K562 (cell line): ENCODE results near the gene TP63. TPM values are rescaled to one million over a fixed set of nuclear protein-coding genes. Genes with fewer than 3 reads are reported as not detected.

ENCODE experiments used
- ATAC-seq: fragments of 200-7000 bp; cut with Tn5 transposase; 3 replicates; pipeline ENCODE4 v1.9.1; 2020; ENCODE audit warnings: moderate library complexity
- BruUV-seq: library from RNA; stranded (reverse); fragments of 400-500 nt; replicated peaks from 2 replicates; lab custom pipeline; 2021; lab: Mats Ljungman, UMichigan
- CTCF ChIA-PET: fragments of 300-600 bp; formaldehyde crosslinking; extraction: SDS; loops from one replicate; lab custom pipeline; 2021; ENCODE audit warnings: low intra/inter-chr PET ratio; lab: Yijun Ruan, JAX
- POLR2A ChIA-PET: fragments of 300-600, 350-650 bp; sonication (Branson Sonifier 250); formaldehyde crosslinking; extraction: SDS; loops from one replicate; lab custom pipeline; 2021; ENCODE audit warnings: antibody characterized with exemption, inconsistent platforms; lab: Yijun Ruan, JAX
- DNase-seq, 4 experiments: peaks; one replicate each; pipeline versions ENCODE4 v3.0.0 to v3.0.0-alpha.2; 2011 to 2018; ENCODE audit warnings: low spot score in 3 of 4, mixed read lengths in 3 of 4; ENCODE audit errors: extremely low read depth in 1 of 4
- FAIRE-seq: peaks from 2 replicates; lab custom pipeline; 2011; peaks lifted over from hg19 to GRCh38; lab: Jason Lieb, UNC
- H2AFZ ChIP-seq: 2 replicates; pipeline ENCODE4 v1.6.0; 2011; ENCODE audit warnings: low read depth, low read length, control low read depth, inconsistent platforms
- H3K27ac ChIP-seq: fragments of 200-600 bp; 3 replicates; pipeline ENCODE4 v1.8.0; 2011; ENCODE audit warnings: low read depth, mild to moderate bottlenecking, control low read depth, inconsistent platforms, low read length, moderate library complexity, mixed read lengths; ENCODE audit errors: extremely low read depth
- H3K27me3 ChIP-seq, 2 experiments: fragments of 300-600 bp in 1 of 2; 2 replicates in 1 of 2; 3 replicates in 1 of 2; pipeline versions ENCODE4 v1.6.0 to v1.8.0; 2011; ENCODE audit warnings: inconsistent platforms in 2 of 2, low read length in 2 of 2, mild to moderate bottlenecking in 1 of 2, mixed read lengths in 1 of 2, moderate library complexity in 1 of 2; ENCODE audit not compliant: control insufficient read depth in 2 of 2, insufficient read depth in 2 of 2
- H3K36me3 ChIP-seq: fragments of 300-600 bp; 3 replicates; pipeline ENCODE4 v1.8.0; 2011; ENCODE audit warnings: mild to moderate bottlenecking, low read length, inconsistent platforms; ENCODE audit not compliant: control insufficient read depth, insufficient read depth
- H3K4me1 ChIP-seq, 2 experiments: fragments of 200-600 bp in 1 of 2; replicated peaks in 1 of 2; 2 replicates in 1 of 2; 3 replicates in 1 of 2; pipeline versions ENCODE4 v1.5.1 to v1.8.0; 2011; ENCODE audit warnings: inconsistent platforms in 2 of 2, low read length in 2 of 2, mild to moderate bottlenecking in 1 of 2, mixed read lengths in 1 of 2, moderate library complexity in 1 of 2; ENCODE audit not compliant: control insufficient read depth in 2 of 2, insufficient read depth in 2 of 2
- H3K4me2 ChIP-seq: 2 replicates; pipeline ENCODE4 v1.6.1; 2011; ENCODE audit warnings: low read length, control low read depth, inconsistent platforms, mixed read lengths; ENCODE audit not compliant: insufficient read depth
- H3K4me3 ChIP-seq: fragments of 200-600 bp; sonication (generic), shearing (Covaris generic); 2 replicates; pipeline ENCODE4 v1.5.1; 2016; ENCODE audit warnings: control low read depth, inconsistent platforms
- H3K79me2 ChIP-seq: fragments of 200-600 bp; 3 replicates; pipeline ENCODE4 v1.8.0; 2011; ENCODE audit warnings: low read length, inconsistent platforms; ENCODE audit not compliant: control insufficient read depth, insufficient read depth
- H3K9ac ChIP-seq, 2 experiments: 2 replicates each; pipeline versions ENCODE4 v1.6.0 to v1.6.1; 2011; ENCODE audit warnings: low read depth in 2 of 2, low read length in 2 of 2, control low read depth in 1 of 2, inconsistent platforms in 1 of 2, mild to moderate bottlenecking in 1 of 2, mixed read lengths in 1 of 2; ENCODE audit not compliant: insufficient read depth in 1 of 2
- H3K9me1 ChIP-seq: one replicate; pipeline ENCODE4 v1.6.0; 2011; ENCODE audit warnings: inconsistent platforms, mild to moderate bottlenecking, low read length, moderate library complexity; ENCODE audit not compliant: control insufficient read depth, insufficient read depth
- H3K9me3 ChIP-seq: replicated peaks from 2 replicates; pipeline ENCODE4 v1.5.1; 2011; ENCODE audit warnings: low read depth, low read length, inconsistent platforms; ENCODE audit not compliant: control insufficient read depth, insufficient read depth
- H4K20me1 ChIP-seq: replicated peaks from 2 replicates; pipeline ENCODE4 v1.6.1; 2011; ENCODE audit warnings: low read length, inconsistent platforms, mixed read lengths; ENCODE audit not compliant: control insufficient read depth, insufficient read depth
- BCLAF1 ChIP-seq, 2 experiments: fragments of 450-650 bp in 1 of 2; IDR thresholded peaks; 2 replicates each; pipeline ENCODE4 v1.6.1; 2011 to 2017; ENCODE audit warnings: low read depth in 2 of 2, antibody characterized with exemption in 1 of 2, borderline replicate concordance in 1 of 2, low read length in 1 of 2, mild to moderate bottlenecking in 1 of 2, mixed read lengths in 1 of 2; ENCODE audit not compliant: control insufficient read depth in 1 of 2
- CHCHD3 ChIP-seq: fragments of 250-450 bp; sonication (Bioruptor Pico); IDR thresholded peaks from 2 replicates; pipeline ENCODE4 v2.1.2; 2022; ENCODE audit warnings: mild to moderate bottlenecking
- GTF2A2 ChIP-seq: IDR thresholded peaks from 2 replicates; pipeline ENCODE4 v1.6.1; 2016; ENCODE audit warnings: mild to moderate bottlenecking, missing genetic modification characterization, missing compliant biosample characterization
- RB1 ChIP-seq: fragments of 450-650 bp; IDR thresholded peaks from 2 replicates; pipeline ENCODE4 v1.6.1; 2017; ENCODE audit warnings: low read depth, mild to moderate bottlenecking
- WGBS: fragments of 100-300 bp; shearing (Covaris generic); methylation state at CpG from one replicate; pipeline ENCODE4 v1.1.6; 2016; ENCODE audit warnings: low coverage, mixed read lengths; ENCODE audit not compliant: insufficient coverage; ENCODE audit errors: missing lambda C conversion rate; 5-methylcytosine and 5-hydroxymethylcytosine counted together
- in situ Hi-C: fragments of 300-500 bp; cut with MboI; formaldehyde crosslinking; loops from 4 replicates; pipeline ENCODE4 v1.15.0; 2018; ENCODE audit warnings: inconsistent platforms, mixed read lengths
- intact Hi-C: fragments of 100-400 bp; cut with micrococcal nuclease; formaldehyde crosslinking; loops from 2 replicates; pipeline ENCODE4 v1.14.2; 2022
- polyA plus RNA-seq, 8 experiments: library from polyadenylated mRNA; depleted of rRNA in 4 of 8; stranded (reverse) in 5 of 8; unstranded in 3 of 8; fragments of >200 nt; fragmentation: Nextera tagmentation in 2 of 8; fragmentation: Illumina TruSeq in 1 of 8; extraction: Ambion mirVana in 2 of 8; extraction: Trizol in 1 of 8; gene quantifications; 2 replicates each; pipeline versions ENCODE4 v1.2.1 to v1.2.3, GENCODE V29; 2011 to 2014; ENCODE audit warnings: inconsistent platforms in 1 of 8, missing spikeins in 1 of 8
- total RNA-seq, 7 experiments: library from RNA; depleted of rRNA in 6 of 7; stranded (reverse); fragments of >200 nt in 6 of 7; fragmentation: Illumina TruSeq in 2 of 7; extraction: Trizol in 2 of 7; gene quantifications; 2 replicates each; pipeline versions ENCODE4 v1.2.1 to v1.2.3, GENCODE V29; 2011 to 2021; ENCODE audit warnings: low replicate concordance in 1 of 7

The TP63 gene
- total and polyA plus RNA-seq, 9 of the 15 experiments (the other 6 are each of a cell fraction or from before 2014, with no cell fraction given): 0.32 to 1.4 (median 0.50) TPM

- intact Hi-C loops: no loop called here
- no peak for DNase-seq
- BruUV-seq: no TSS peak
- no peak for FAIRE-seq
- no peaks in the 10 kb centered on the region for H4K20me1 ChIP-seq
- H3K36me3 ChIP-seq: no peaks in the 10 kb centered on the region
- no peaks in the 10 kb centered on the region for H3K9me1 ChIP-seq
- no peak for ATAC-seq
- CTCF ChIA-PET: no interaction called here
- no peak overlapping the region for H2AFZ ChIP-seq
- no peaks in the 10 kb centered on the region for H3K4me1 ChIP-seq
- no peaks in the 10 kb centered on the region for H3K79me2 ChIP-seq
- H3K4me2 ChIP-seq: no peak overlapping the region
- POLR2A ChIA-PET: no interaction called here
- 0% methylated on average over 2 of the region's 2 CpGs for WGBS
- H3K27me3 ChIP-seq: no peaks in the 10 kb centered on the region
- H3K9ac ChIP-seq: no peak overlapping the region
- no peak for TF ChIP-seq GTF2A2
- TF ChIP-seq CHCHD3 (CRISPR knock-in tag): no peak
- no peak for TF ChIP-seq RB1
- no peak for TF ChIP-seq BCLAF1 (IDR thresholded peaks at IDR 0.05; ENCODE audit: borderline replicate concordance in 1 of 2, control insufficient read depth in 1 of 2, low read depth in 2 of 2, low read length in 1 of 2)
- TF ChIP-seq, all 486 proteins: peak for 0
- Histone ChIP-seq H3K27ac (no peak overlapping the region), H3K9me3 (peaks cover 7% of the 10 kb centered on the region; the same call in 1 of the 2 replicates), H3K4me3 (no peak overlapping the region)
- in situ Hi-C loops: no loop called here
Measured at GRCh38 chr3:189740156-189740555, 109.0 kb downstream of the TP63 start.
